Progenitor cell of endocrine pancreas (in vitro differentiated cells): ENCODE measurements around the gene RING1. TPM values are rescaled to one million over a fixed set of nuclear protein-coding genes. Genes with fewer than 3 reads are reported as not detected.
A peak's percentile ranks its signal among the peaks of the same experiment; 100 is the strongest.

Source experiments
- DNase-seq: peaks from one replicate; pipeline ENCODE4 v3.0.0; 2021; ENCODE audit warnings: low spot score; ENCODE audit not compliant: unreplicated experiment
- H3K27ac Mint-ChIP-seq: 2 replicates; pipeline ENCODE4 v1.8.0; 2021; ENCODE audit warnings: mild to moderate bottlenecking, moderate library complexity, mixed read lengths
- H3K27me3 Mint-ChIP-seq: 2 replicates; pipeline ENCODE4 v1.8.0; 2021; ENCODE audit warnings: mixed read lengths
- H3K36me3 Mint-ChIP-seq: 2 replicates; pipeline ENCODE4 v1.8.0; 2022; ENCODE audit warnings: mixed read lengths; ENCODE audit not compliant: insufficient read depth
- H3K4me1 Mint-ChIP-seq: 2 replicates; pipeline ENCODE4 v1.8.0; 2021; ENCODE audit warnings: low read depth, mixed read lengths
- H3K4me3 Mint-ChIP-seq: 2 replicates; pipeline ENCODE4 v1.8.0; 2021; ENCODE audit warnings: low read depth, mild to moderate bottlenecking, moderate library complexity, mixed read lengths
- H3K9me3 Mint-ChIP-seq: 2 replicates; pipeline ENCODE4 v1.8.0; 2021; ENCODE audit warnings: low read depth, mixed read lengths
- CTCF ChIP-seq: fragments of 200-600 bp; sonication (generic); IDR thresholded peaks from one replicate; pipeline ENCODE4 v1.5.0; 2021; ENCODE audit warnings: antibody characterized with exemption, mild to moderate bottlenecking; ENCODE audit not compliant: unreplicated experiment
- total RNA-seq: library from RNA; stranded (reverse); gene quantifications from 2 replicates; pipeline ENCODE4 v1.2.1, GENCODE V29; 2021

The RING1 gene
- total RNA-seq, 1 donor from 2014 or later: 62.4 TPM

DNA sequence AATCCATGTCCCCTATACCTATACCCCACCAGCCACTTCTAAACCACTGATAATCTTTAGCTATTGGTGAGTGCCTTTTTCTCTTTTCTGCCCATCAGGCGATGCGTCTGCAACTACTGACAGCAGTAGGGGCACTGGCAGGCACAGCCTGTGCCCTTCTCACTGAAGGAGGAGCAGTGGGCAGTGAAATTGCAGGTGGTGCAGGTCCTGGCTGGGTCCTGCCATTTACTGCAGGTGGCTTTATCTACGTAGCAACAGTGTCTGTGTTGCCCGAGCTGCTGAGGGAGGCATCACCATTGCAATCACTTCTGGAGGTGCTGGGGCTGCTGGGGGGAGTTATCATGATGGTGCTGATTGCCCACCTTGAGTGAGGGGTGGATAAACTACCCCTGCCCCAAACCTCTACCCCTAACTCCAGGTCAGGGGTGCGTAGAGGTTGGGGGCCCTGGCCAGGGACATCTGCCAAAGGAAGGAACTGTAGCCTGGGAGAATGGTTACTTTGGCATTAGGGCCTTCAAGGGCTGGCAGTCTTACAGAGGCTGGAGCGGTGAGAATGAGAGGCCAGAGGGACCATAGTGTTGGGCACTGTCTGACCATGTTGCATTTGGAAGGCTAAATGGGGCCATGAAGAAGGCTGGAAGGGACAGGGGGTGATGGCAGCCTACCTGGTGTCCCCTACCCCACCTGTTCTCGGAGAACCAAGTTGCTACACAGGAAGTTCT is 4.7 kb upstream of the RING1 start:
- Mint-ChIP-seq H3K4me1 (peaks cover 45% of the 10 kb centered on the region), H3K4me3 (peak overlapping the region; percentile 100), H3K9me3 (no peaks in the 10 kb centered on the region), H3K27ac (peak overlapping the region; percentile 93), H3K27me3 (peaks cover 3% of the 10 kb centered on the region), H3K36me3 (peaks cover 16% of the 10 kb centered on the region)
- no peak for TF ChIP-seq CTCF
- DNase-seq: no peak

- Mint-ChIP-seq H3K4me1 (peaks cover 46% of the 10 kb centered on the region), H3K9me3 (no peaks in the 10 kb centered on the region), H3K27ac (peak overlapping the region; percentile 93), H3K36me3 (peaks cover 16% of the 10 kb centered on the region), H3K27me3 (peaks cover 3% of the 10 kb centered on the region), H3K4me3 (peak overlapping the region; percentile 89)
- no peak for TF ChIP-seq CTCF
- DNase-seq: no peak
Measured at GRCh38 chr6:33204165-33204414, 4.2 kb upstream of the RING1 start.

DNA sequence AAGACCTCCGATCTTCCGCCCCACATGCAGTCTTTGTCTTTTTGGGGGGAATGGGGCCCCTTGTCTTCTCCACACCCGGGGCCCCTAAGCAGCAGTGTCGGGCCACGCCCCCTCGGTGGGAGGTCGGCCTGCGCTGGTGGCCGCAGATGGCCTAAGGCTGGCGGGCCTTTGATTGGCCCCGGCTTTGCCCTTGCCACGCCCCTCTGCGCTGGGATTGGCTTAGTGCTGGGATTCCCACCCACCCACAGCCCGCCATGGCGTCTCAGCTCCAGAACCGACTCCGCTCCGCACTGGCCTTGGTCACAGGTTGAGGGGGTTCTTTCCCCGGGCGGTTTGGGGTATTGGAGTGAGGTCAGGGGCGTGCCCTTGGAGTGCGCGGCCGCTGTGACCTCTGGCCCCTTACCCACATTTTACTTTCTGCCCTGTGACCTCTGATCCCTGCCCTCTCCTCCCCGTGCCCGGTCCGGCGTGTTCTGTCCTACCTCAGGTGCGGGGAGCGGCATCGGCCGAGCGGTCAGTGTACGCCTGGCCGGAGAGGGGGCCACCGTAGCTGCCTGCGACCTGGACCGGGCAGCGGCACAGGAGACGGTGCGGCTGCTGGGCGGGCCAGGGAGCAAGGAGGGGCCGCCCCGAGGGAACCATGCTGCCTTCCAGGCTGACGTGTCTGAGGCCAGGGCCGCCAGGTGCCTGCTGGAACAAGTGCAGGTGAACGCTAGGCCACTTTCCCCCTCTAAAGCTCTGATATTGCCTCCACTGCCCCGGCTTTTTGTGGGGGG is 3.7 kb upstream of the RING1 start, which contains the start of gene HSD17B8:
TSS of gene HSD17B8 (plus strand) at position 241 of the 776 bp plus-strand sequence. CDS start at position 255, 14 bp downstream.
- Mint-ChIP-seq H3K27ac (peak within 1 kb of the TSS; percentile 95), H3K4me3 (peak within 1 kb of the TSS; percentile 100), H3K9me3 (no peaks in the 10 kb centered on the region), H3K36me3 (peaks cover 17% of the 10 kb centered on the region), H3K27me3 (peaks cover 3% of the 10 kb centered on the region), H3K4me1 (peaks cover 41% of the 10 kb centered on the region)
- peak; percentile 88 for DNase-seq
- TF ChIP-seq CTCF: no peak

DNA sequence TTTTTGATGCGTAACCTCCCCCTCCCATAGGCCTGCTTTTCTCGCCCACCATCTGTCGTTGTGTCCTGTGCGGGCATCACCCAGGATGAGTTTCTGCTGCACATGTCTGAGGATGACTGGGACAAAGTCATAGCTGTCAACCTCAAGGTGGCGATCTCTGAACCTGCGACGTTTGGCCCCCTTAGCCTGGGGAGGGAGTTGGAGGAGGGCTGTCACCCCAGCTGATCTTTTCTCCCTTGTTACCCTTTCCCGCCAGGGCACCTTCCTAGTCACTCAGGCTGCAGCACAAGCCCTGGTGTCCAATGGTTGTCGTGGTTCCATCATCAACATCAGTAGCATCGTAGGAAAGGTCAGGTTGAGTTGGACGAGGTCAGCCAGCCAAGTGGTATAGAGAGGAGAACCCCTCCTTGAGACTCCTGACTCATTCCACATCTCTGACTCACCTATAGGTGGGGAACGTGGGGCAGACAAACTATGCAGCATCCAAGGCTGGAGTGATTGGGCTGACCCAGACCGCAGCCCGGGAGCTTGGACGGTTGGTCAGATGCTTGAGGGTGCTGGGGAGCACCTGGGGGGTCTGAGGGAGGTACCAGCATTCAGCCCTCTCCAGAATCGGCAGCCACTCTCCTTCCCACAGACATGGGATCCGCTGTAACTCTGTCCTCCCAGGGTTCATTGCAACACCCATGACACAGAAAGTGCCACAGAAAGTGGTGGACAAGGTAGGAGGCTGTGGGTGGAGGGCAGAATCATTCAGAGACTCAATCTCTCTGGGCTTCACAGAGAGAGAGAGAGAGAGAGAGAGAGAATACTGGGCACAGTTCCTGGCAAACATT is 2.9 kb upstream of the RING1 start:
- H3K9me3 Mint-ChIP-seq: no peaks in the 10 kb centered on the region
- H3K27me3 Mint-ChIP-seq: peaks cover 3% of the 10 kb centered on the region
- no peak for DNase-seq
- peaks cover 41% of the 10 kb centered on the region for H3K4me1 Mint-ChIP-seq
- H3K4me3 Mint-ChIP-seq: peak overlapping the region; percentile 89
- peaks cover 21% of the 10 kb centered on the region for H3K36me3 Mint-ChIP-seq
- peak overlapping the region; percentile 95 for H3K27ac Mint-ChIP-seq
- no peak for TF ChIP-seq CTCF
